HepG2 (cell line): ENCODE data around the gene SYNE1.

Experiments
- ATF3 ChIP-seq: sonication (generic); formaldehyde crosslinking; IDR thresholded peaks from 2 replicates; pipeline ENCODE4 v1.4.0; 2020; ENCODE audit warnings: missing genetic modification reagents
- ATF6 ChIP-seq: sonication (generic); formaldehyde crosslinking; conservative IDR thresholded peaks from 2 replicates; pipeline ENCODE4 v1.4.0; 2020; ENCODE audit warnings: missing genetic modification reagents
- EEA1 ChIP-seq: sonication (generic); formaldehyde crosslinking; IDR thresholded peaks from 2 replicates; pipeline ENCODE4 v1.5.1; 2020; ENCODE audit warnings: mild to moderate bottlenecking, missing genetic modification reagents, borderline replicate concordance
- JUNB ChIP-seq: sonication (generic); formaldehyde crosslinking; IDR thresholded peaks from 2 replicates; pipeline ENCODE4 v1.8.0; 2022; ENCODE audit warnings: missing genetic modification reagents, mild to moderate bottlenecking, borderline replicate concordance
- JUND ChIP-seq: sonication (generic); formaldehyde crosslinking; IDR thresholded peaks from 2 replicates; pipeline ENCODE4 v1.8.0; 2022; ENCODE audit warnings: mild to moderate bottlenecking, missing genetic modification reagents
- KMT2A ChIP-seq: sonication (generic); formaldehyde crosslinking; IDR thresholded peaks from 2 replicates; pipeline ENCODE4 v1.4.0; 2020; ENCODE audit warnings: missing genetic modification reagents
- POLR2AphosphoS5 ChIP-seq: IDR thresholded peaks from 2 replicates; pipeline ENCODE4 v1.6.1; 2012; ENCODE audit warnings: low read depth, low read length
- ZNF407 ChIP-seq: sonication (generic); formaldehyde crosslinking; IDR thresholded peaks from one replicate; pipeline ENCODE4 v1.5.1; 2020; ENCODE audit warnings: mild to moderate bottlenecking, missing genetic modification reagents; ENCODE audit errors: not compliant biosample characterization
- ZNF468 ChIP-seq: sonication (generic); formaldehyde crosslinking; IDR thresholded peaks from 2 replicates; pipeline ENCODE4 v1.8.0; 2022; ENCODE audit warnings: mild to moderate bottlenecking, moderate library complexity, missing genetic modification reagents
- TF ChIP-seq, protein P1 (sequence below): sonication (generic); formaldehyde crosslinking; IDR thresholded peaks from 2 replicates; pipeline ENCODE4 v1.5.0; 2020; ENCODE audit warnings: mild to moderate bottlenecking, missing genetic modification reagents, moderate library complexity

- TF ChIP-seq POLR2AphosphoS5 (no peak), ATF3 (no peak), EEA1 (CRISPR knock-in tag) (no peak), ZNF468 (CRISPR knock-in tag) (no peak), JUNB (no peak), KMT2A (CRISPR knock-in tag) (no peak), JUND (CRISPR knock-in tag) (no peak), ATF6 (CRISPR knock-in tag) (no peak), ZNF407 (CRISPR knock-in tag) (no peak)
- TF ChIP-seq, protein P1, sequence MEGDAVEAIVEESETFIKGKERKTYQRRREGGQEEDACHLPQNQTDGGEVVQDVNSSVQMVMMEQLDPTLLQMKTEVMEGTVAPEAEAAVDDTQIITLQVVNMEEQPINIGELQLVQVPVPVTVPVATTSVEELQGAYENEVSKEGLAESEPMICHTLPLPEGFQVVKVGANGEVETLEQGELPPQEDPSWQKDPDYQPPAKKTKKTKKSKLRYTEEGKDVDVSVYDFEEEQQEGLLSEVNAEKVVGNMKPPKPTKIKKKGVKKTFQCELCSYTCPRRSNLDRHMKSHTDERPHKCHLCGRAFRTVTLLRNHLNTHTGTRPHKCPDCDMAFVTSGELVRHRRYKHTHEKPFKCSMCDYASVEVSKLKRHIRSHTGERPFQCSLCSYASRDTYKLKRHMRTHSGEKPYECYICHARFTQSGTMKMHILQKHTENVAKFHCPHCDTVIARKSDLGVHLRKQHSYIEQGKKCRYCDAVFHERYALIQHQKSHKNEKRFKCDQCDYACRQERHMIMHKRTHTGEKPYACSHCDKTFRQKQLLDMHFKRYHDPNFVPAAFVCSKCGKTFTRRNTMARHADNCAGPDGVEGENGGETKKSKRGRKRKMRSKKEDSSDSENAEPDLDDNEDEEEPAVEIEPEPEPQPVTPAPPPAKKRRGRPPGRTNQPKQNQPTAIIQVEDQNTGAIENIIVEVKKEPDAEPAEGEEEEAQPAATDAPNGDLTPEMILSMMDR (CRISPR knock-in tag): no peak
Observed at GRCh38 chr6:152188011-152188410, 449.2 kb downstream of the SYNE1 start.
